Sigmoid colon (tissue), 4 donors: ENCODE measurements around the gene GRM8.

ENCODE experiments used
- POLR2A ChIP-seq, 2 donors: fragments of 450-650 bp; IDR thresholded peaks; one replicate each; pipeline ENCODE4 v1.6.1; 2016; ENCODE audit warnings: antibody characterized with exemption in 2 of 2, mild to moderate bottlenecking in 2 of 2, moderate library complexity in 2 of 2
- POLR2AphosphoS5 ChIP-seq, 4 donors: sonication (generic); formaldehyde crosslinking; IDR thresholded peaks; one replicate each; pipeline ENCODE4 v1.6.1; 2017; ENCODE audit warnings: antibody characterized with exemption in 4 of 4
- TF ChIP-seq, protein P1 (sequence below), 4 experiments: fragments of 450-650 bp in 3 of 4; fragments of 200-600 bp in 1 of 4; IDR thresholded peaks; one replicate each; pipeline ENCODE4 v1.5.1; 2016 to 2019; ENCODE audit warnings: antibody characterized with exemption in 4 of 4, mild to moderate bottlenecking in 3 of 4, moderate library complexity in 2 of 4

DNA sequence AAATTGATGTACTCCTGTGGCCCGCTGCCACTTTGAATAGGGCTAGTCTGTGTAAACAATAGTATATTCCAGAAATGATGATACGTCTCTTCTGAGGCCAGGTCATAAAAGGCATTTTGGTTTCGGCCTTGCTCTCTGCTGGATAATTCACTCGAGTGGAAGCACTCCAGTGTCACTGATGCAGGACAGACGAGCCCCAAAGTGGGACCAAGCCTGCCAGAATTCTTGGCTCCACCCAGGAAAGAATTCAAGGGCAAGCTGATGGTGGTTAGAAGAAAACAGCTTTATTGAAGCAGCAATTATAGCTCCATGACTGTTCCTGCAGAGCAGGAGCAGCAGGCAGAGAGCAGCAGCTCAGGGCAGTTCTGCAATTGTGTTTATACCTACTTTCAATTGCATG lies 717.6 kb downstream of the GRM8 start:
- TF ChIP-seq, protein P1, sequence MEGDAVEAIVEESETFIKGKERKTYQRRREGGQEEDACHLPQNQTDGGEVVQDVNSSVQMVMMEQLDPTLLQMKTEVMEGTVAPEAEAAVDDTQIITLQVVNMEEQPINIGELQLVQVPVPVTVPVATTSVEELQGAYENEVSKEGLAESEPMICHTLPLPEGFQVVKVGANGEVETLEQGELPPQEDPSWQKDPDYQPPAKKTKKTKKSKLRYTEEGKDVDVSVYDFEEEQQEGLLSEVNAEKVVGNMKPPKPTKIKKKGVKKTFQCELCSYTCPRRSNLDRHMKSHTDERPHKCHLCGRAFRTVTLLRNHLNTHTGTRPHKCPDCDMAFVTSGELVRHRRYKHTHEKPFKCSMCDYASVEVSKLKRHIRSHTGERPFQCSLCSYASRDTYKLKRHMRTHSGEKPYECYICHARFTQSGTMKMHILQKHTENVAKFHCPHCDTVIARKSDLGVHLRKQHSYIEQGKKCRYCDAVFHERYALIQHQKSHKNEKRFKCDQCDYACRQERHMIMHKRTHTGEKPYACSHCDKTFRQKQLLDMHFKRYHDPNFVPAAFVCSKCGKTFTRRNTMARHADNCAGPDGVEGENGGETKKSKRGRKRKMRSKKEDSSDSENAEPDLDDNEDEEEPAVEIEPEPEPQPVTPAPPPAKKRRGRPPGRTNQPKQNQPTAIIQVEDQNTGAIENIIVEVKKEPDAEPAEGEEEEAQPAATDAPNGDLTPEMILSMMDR (IDR thresholded peaks at IDR 0.05): no peak
- TF ChIP-seq POLR2A (IDR thresholded peaks at IDR 0.05) (no peak), POLR2AphosphoS5 (IDR thresholded peaks at IDR 0.05) (no peak)
